ENCODE measurements around the gene LYVE1. TPM values are rescaled to one million over a fixed set of nuclear protein-coding genes. Genes with fewer than 3 reads are reported as not detected.

The LYVE1 gene
- total and polyA plus RNA-seq, 12 donors, result 5.3 to 118 (median 21.0) TPM

DNA sequence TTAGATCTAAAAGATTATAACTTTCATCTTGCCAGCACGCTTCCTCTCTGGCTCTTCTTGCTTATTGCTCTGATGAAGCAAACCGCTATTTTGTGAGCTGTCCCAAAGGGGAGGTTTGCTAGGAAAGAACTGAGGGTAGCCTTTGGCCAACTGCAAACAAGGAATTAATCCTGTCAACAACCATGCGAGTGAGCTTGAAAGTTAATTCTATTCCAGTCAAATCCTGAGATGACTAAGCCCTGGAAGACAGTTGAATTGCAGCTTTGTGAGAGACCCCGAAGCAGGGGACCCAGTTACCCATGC is 17.2 kb downstream of the LYVE1 start:
- Histone ChIP-seq H3K4me1 (no peaks in the 10 kb centered on the region), H3K27ac (no peak overlapping the region), H3K9me3 (peaks cover 0 to 8% (median 0%) of the 10 kb centered on the region in 11 donors), H3K4me3 (no peak overlapping the region), H3K36me3 (no peaks in the 10 kb centered on the region), H3K27me3 (no peaks in the 10 kb centered on the region)
- intact Hi-C loops (cut with DNase I), result loop anchor here in 1 of 10 donors (10.0 kb wide), 1 partner anchor 104 kb away; no protein-coding TSS in a partner anchor
- TF ChIP-seq CTCF (IDR thresholded peaks at IDR 0.05), result no peak
- WGBS, 2 donors, result 90 to 92% methylated on average over 4 of the region's 4 CpGs
- ATAC-seq (no peak), DNase-seq (no peak)

DNA sequence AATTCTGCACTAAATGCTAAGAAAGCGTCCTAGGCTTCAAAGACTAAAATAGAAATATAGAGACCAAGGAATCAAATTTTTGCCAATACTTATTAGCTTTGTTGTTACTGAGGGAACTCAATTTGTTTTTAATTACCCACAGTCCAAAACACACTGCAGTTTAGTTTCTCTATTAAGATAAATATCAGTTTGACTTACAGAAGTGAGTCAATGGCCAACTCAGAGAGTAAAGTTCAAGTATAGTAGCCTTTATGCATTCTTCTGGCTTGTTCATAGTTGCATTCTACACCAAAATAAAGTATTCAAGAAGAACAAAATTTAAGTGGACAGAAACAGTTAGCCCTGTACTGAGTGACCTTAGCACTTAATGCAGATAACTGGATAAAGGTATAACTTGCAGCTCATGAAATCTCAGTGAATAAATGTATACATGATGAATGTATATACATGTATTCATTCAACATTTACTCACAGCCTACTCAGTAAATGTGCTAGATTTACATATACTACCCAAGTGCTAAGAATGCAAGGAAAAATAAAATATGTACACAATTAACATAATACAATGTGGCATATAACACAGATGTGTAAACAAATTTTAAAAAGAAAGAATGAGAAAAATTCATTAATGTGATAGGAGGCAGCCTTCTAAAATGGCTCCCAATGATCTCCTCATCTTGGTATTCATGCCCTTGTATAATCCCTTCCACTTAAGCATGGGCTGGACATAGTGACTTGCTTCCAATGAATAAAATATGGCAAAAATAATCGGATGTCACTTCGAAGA is 17.8 kb downstream of the LYVE1 start:
- Histone ChIP-seq H3K36me3 (no peaks in the 10 kb centered on the region), H3K4me1 (no peaks in the 10 kb centered on the region), H3K9me3 (peaks cover 0 to 8% (median 0%) of the 10 kb centered on the region in 11 donors), H3K27ac (no peak overlapping the region), H3K27me3 (no peaks in the 10 kb centered on the region), H3K4me3 (no peak overlapping the region)
- no peak for TF ChIP-seq CTCF (IDR thresholded peaks at IDR 0.05)
- intact Hi-C loops (cut with DNase I), result loop anchor here in 1 of 10 donors (10.0 kb wide), 1 partner anchor 104 kb away; no protein-coding TSS in a partner anchor
- 91 to 99% methylated on average over 3 of the region's 3 CpGs for WGBS, 2 donors
- DNase-seq (no peak), ATAC-seq (no peak)

GRCh38 chr11:10544491-10545465 is 23.7 kb downstream of the LYVE1 start:
- no peaks in the 10 kb centered on the region for H3K27me3 ChIP-seq
- no peak overlapping the region for H3K4me3 ChIP-seq
- H3K27ac ChIP-seq, result no peak overlapping the region
- WGBS, 2 donors, result 87 to 92% methylated on average over 7 of the region's 7 CpGs
- H3K36me3 ChIP-seq, result no peaks in the 10 kb centered on the region
- peaks cover 0 to 11% (median 7%) of the 10 kb centered on the region in 9 donors for H3K4me1 ChIP-seq
- intact Hi-C loops (cut with DNase I), result loop anchor here in 2 of 10 donors (10.0 kb wide), 1 partner anchor 190 kb away; no protein-coding TSS in a partner anchor
- no peaks in the 10 kb centered on the region for H3K9me3 ChIP-seq
- no peak for TF ChIP-seq CTCF (IDR thresholded peaks at IDR 0.05)
- DNase-seq, result no peak
- no peak for ATAC-seq

GRCh38 chr11:10543782-10544181 is 24.7 kb downstream of the LYVE1 start:
- no peaks in the 10 kb centered on the region for H3K27me3 ChIP-seq
- WGBS, 2 donors, result 97 to 99% methylated on average over 14 of the region's 14 CpGs
- no peaks in the 10 kb centered on the region for H3K36me3 ChIP-seq
- H3K4me3 ChIP-seq, result no peak overlapping the region
- DNase-seq (no peak), ATAC-seq (no peak)
- no peak for TF ChIP-seq CTCF (IDR thresholded peaks at IDR 0.05)
- intact Hi-C loops (cut with DNase I), result loop anchor here in 2 of 10 donors (10.0 kb wide), 1 partner anchor 191 kb away; no protein-coding TSS in a partner anchor
- H3K4me1 ChIP-seq, result peaks cover 0 to 17% (median 11%) of the 10 kb centered on the region in 9 donors
- no peaks in the 10 kb centered on the region for H3K9me3 ChIP-seq
- H3K27ac ChIP-seq, result no peak overlapping the region

Measured in heart right ventricle (tissue), 16 donors.